Mesenchymal stem cell (in vitro differentiated cells and primary cell): ENCODE results near the gene TVP23A.
"Not testable (repeated sequence)": the region's sequence is repeated elsewhere in the genome, so short reads cannot be mapped to it uniquely, and the experiment has no call there.

Source experiments
- DNase-seq: peaks from one replicate; pipeline ENCODE4 v3.0.0-alpha.2; 2013
- H2AFZ ChIP-seq: one replicate; pipeline ENCODE4 v1.6.1; 2013; ENCODE audit warnings: low read depth, mild to moderate bottlenecking, control low read depth, inconsistent platforms, low read length, moderate library complexity
- H2AK5ac ChIP-seq: 2 replicates; pipeline ENCODE4 v1.6.1; 2013; ENCODE audit warnings: low read length, moderate library complexity, mild to moderate bottlenecking, inconsistent platforms; ENCODE audit not compliant: severe bottlenecking
- H2BK120ac ChIP-seq: one replicate; pipeline ENCODE4 v1.6.1; 2013; ENCODE audit warnings: low read depth, mild to moderate bottlenecking, inconsistent platforms, low read length, moderate library complexity
- H2BK12ac ChIP-seq, 2 experiments: one replicate each; pipeline ENCODE4 v1.6.1; 2013; ENCODE audit warnings: inconsistent platforms in 2 of 2, low read length in 2 of 2, mild to moderate bottlenecking in 2 of 2, moderate library complexity in 2 of 2, control low read depth in 1 of 2
- H2BK15ac ChIP-seq: one replicate; pipeline ENCODE4 v1.6.1; 2013; ENCODE audit warnings: mild to moderate bottlenecking, low read depth, inconsistent platforms; ENCODE audit not compliant: poor library complexity, severe bottlenecking
- H2BK5ac ChIP-seq: 2 replicates; pipeline ENCODE4 v1.6.1; 2013; ENCODE audit warnings: low read depth, mild to moderate bottlenecking, low read length, control low read depth, inconsistent platforms; ENCODE audit not compliant: poor library complexity, severe bottlenecking
- H3K14ac ChIP-seq, 2 experiments: one replicate each; pipeline ENCODE4 v1.6.1; 2013; ENCODE audit warnings: inconsistent platforms in 2 of 2, low read length in 2 of 2, control low read depth in 1 of 2, mild to moderate bottlenecking in 1 of 2, moderate library complexity in 1 of 2
- H3K18ac ChIP-seq, 2 experiments: one replicate each; pipeline ENCODE4 v1.6.1; 2013; ENCODE audit warnings: inconsistent platforms in 2 of 2, low read length in 2 of 2, control low read depth in 1 of 2, low read depth in 1 of 2, mild to moderate bottlenecking in 1 of 2
- H3K23ac ChIP-seq, 2 experiments: one replicate each; pipeline ENCODE4 v1.6.1; 2013; ENCODE audit warnings: inconsistent platforms in 2 of 2, low read length in 2 of 2, mild to moderate bottlenecking in 2 of 2, moderate library complexity in 2 of 2, control low read depth in 1 of 2
- H3K27ac ChIP-seq: 2 replicates; pipeline ENCODE4 v1.5.1; 2013; ENCODE audit warnings: mild to moderate bottlenecking, moderate library complexity, low read length, control low read depth, inconsistent platforms; ENCODE audit not compliant: poor library complexity, severe bottlenecking
- H3K27me3 ChIP-seq, 2 experiments: 2 replicates each; pipeline versions ENCODE4 v1.6.1 to v1.7.0; 2013; ENCODE audit warnings: low read length in 2 of 2, mild to moderate bottlenecking in 2 of 2, moderate library complexity in 2 of 2, control low read depth in 1 of 2, inconsistent platforms in 1 of 2; ENCODE audit not compliant: control insufficient read depth in 1 of 2, insufficient read depth in 1 of 2
- H3K36me3 ChIP-seq, 2 experiments: 2 replicates each; pipeline versions ENCODE4 v1.6.1 to v1.7.0; 2013; ENCODE audit warnings: low read length in 2 of 2, control low read depth in 1 of 2, inconsistent platforms in 1 of 2, low read depth in 1 of 2, mild to moderate bottlenecking in 1 of 2; ENCODE audit not compliant: insufficient read depth in 2 of 2, control insufficient read depth in 1 of 2
- H3K4ac ChIP-seq, 2 experiments: one replicate each; pipeline ENCODE4 v1.6.1; 2013; ENCODE audit warnings: inconsistent platforms in 2 of 2, low read length in 2 of 2, mild to moderate bottlenecking in 2 of 2, moderate library complexity in 2 of 2, control low read depth in 1 of 2, low read depth in 1 of 2
- H3K4me1 ChIP-seq: 2 replicates; pipeline ENCODE4 v1.6.1; 2013; ENCODE audit warnings: low read depth, low read length, control low read depth; ENCODE audit not compliant: control insufficient read depth, insufficient read depth
- H3K4me2 ChIP-seq: 2 replicates; pipeline ENCODE4 v1.6.1; 2013; ENCODE audit warnings: low read length, mild to moderate bottlenecking, inconsistent platforms; ENCODE audit not compliant: poor library complexity, severe bottlenecking
- H3K4me3 ChIP-seq, 2 experiments: 2 replicates each; pipeline versions ENCODE4 v1.5.1 to v1.7.0; 2013; ENCODE audit warnings: low read length in 2 of 2, mild to moderate bottlenecking in 2 of 2, control low read depth in 1 of 2, low read depth in 1 of 2; ENCODE audit not compliant: insufficient read depth in 1 of 2
- H3K79me1 ChIP-seq: replicated peaks from 2 replicates; pipeline ENCODE4 v1.6.1; 2013; ENCODE audit warnings: mild to moderate bottlenecking, control low read depth, low read length, inconsistent platforms; ENCODE audit not compliant: poor library complexity, severe bottlenecking
- H3K9ac ChIP-seq: 2 replicates; pipeline ENCODE4 v1.7.0; 2013; ENCODE audit warnings: mild to moderate bottlenecking, low read length, moderate library complexity
- H3K9me3 ChIP-seq: 2 replicates; pipeline ENCODE4 v1.7.0; 2013; ENCODE audit warnings: mild to moderate bottlenecking, low read length; ENCODE audit not compliant: control insufficient read depth
- H4K8ac ChIP-seq: one replicate; pipeline ENCODE4 v1.6.1; 2013; ENCODE audit warnings: inconsistent platforms, mild to moderate bottlenecking, low read length, moderate library complexity
- H4K91ac ChIP-seq: one replicate; pipeline ENCODE4 v1.6.1; 2013; ENCODE audit warnings: mild to moderate bottlenecking, low read length, inconsistent platforms
- WGBS: methylation state at CpG from one replicate; pipeline ENCODE4 v1.1.7; 2013; ENCODE audit warnings: mixed read lengths; 5-methylcytosine and 5-hydroxymethylcytosine counted together

Gene TVP23A

DNA sequence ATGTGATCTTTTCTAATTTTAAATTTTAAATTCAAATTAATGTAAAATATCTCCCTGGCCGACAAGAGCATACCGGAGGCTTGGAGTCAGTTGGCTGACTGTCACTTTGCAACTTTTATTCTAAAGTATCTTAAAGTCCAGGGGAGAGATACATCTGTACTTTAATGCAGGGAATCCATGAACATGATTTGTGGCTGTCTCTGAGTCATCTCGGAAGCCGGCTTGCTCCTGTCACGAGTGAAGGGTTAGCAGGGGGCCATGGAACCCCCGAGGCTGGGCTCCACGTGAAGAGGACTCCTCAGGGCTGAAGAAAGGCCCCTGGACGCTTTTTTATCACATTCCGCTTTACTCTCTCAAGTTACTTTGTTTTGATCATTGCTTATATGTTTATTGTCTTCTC, 13.3 kb downstream of the TVP23A start:
- Histone ChIP-seq H2BK120ac (no peak overlapping the region), H2BK15ac (no peak overlapping the region), H3K4me1 (no peaks in the 10 kb centered on the region), H2AFZ (no peak overlapping the region), H3K14ac (no peak overlapping the region), H3K36me3 (no peaks in the 10 kb centered on the region), H3K4me2 (no peak overlapping the region), H3K9me3 (no peaks in the 10 kb centered on the region), H3K27ac (no peak overlapping the region), H3K4ac (no peak overlapping the region), H2AK5ac (no peak overlapping the region), H3K79me1 (no peaks in the 10 kb centered on the region), H2BK5ac (no peak overlapping the region), H3K23ac (no peak overlapping the region), H3K4me3 (no peak overlapping the region), H2BK12ac (no peak overlapping the region), H3K18ac (no peak overlapping the region), H3K27me3 (peaks cover 5 to 16% of the 10 kb centered on the region in 2 experiments), H4K8ac (no peak overlapping the region), H3K9ac (no peak overlapping the region), H4K91ac (no peak overlapping the region)
- DNase-seq, result no peak
- WGBS, result 55% methylated on average over 7 of the region's 9 CpGs

DNA sequence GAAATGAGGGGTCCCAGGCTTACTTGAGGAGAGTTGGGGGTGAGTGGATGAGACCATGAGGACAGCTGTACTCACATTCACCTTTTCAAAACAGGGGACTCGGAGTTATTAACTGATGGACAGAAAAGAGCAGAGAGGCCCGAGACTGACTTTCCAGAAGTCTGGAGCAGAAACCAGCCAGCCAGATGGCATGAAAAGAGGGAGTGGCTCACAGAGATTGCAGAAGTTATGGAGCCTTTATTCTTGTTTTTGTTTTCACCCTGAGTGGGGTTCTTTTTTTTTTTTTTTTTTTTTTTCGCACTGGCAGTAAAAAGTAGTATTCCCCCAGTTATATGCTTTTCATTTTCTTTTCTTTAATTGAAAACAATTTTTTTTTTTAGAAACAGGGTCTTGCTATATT, 18.9 kb downstream of the TVP23A start:
- no peak overlapping the region for H3K4ac ChIP-seq
- 89% methylated on average over 2 of the region's 3 CpGs for WGBS
- H2AFZ ChIP-seq, result no peak overlapping the region
- H2BK120ac ChIP-seq, result no peak overlapping the region
- no peak overlapping the region for H4K8ac ChIP-seq
- no peaks in the 10 kb centered on the region for H3K79me1 ChIP-seq
- no peak overlapping the region for H4K91ac ChIP-seq
- peaks cover 4% of the 10 kb centered on the region for H3K9me3 ChIP-seq
- H2BK15ac ChIP-seq, result no peak overlapping the region
- H3K23ac ChIP-seq, result no peak overlapping the region
- H3K27me3 ChIP-seq, result peaks cover 0 to 2% of the 10 kb centered on the region in 2 experiments
- no peaks in the 10 kb centered on the region for H3K4me1 ChIP-seq
- no peak overlapping the region for H3K14ac ChIP-seq
- H3K9ac ChIP-seq, result no peak overlapping the region
- H3K18ac ChIP-seq, result no peak overlapping the region
- no peaks in the 10 kb centered on the region for H3K36me3 ChIP-seq
- H2BK12ac ChIP-seq, result no peak overlapping the region
- H3K4me2 ChIP-seq, result no peak overlapping the region
- DNase-seq, result no peak
- no peak overlapping the region for H2AK5ac ChIP-seq
- no peak overlapping the region for H2BK5ac ChIP-seq
- H3K27ac ChIP-seq, result no peak overlapping the region
- H3K4me3 ChIP-seq, result no peak overlapping the region

DNA sequence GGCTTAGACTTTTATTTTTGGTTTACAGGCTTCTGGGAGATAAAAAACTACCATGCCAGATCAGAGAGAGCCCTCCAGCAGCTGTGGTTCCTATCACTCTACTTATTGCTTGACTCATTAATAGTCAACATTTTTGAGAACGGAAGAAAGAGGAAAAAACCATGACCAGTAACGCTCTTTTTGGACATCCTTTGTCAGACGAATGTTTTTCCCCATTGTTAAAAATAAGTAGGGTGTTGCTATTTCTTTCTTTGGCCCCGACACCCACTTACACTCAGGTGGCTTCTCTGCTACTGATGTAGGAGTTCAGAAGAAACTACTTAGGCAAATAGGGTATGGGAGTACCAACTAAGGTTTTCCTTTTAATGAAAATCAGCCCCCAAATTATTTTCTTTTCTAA, 27.5 kb downstream of the TVP23A start:
- Histone ChIP-seq H2AK5ac (no peak overlapping the region), H2BK15ac (no peak overlapping the region), H3K79me1 (no peaks in the 10 kb centered on the region), H2BK120ac (no peak overlapping the region), H3K4me1 (no peaks in the 10 kb centered on the region), H3K4me3 (no peak overlapping the region), H3K4me2 (no peak overlapping the region), H2AFZ (no peak overlapping the region), H3K9ac (no peak overlapping the region), H3K18ac (no peak overlapping the region), H3K36me3 (no peaks in the 10 kb centered on the region), H3K23ac (no peak overlapping the region), H3K14ac (no peak overlapping the region), H2BK5ac (no peak overlapping the region), H4K8ac (no peak overlapping the region), H3K9me3 (no peaks in the 10 kb centered on the region), H3K27me3 (peaks cover 0 to 10% of the 10 kb centered on the region in 2 experiments), H3K27ac (no peak overlapping the region), H4K91ac (no peak overlapping the region), H3K4ac (no peak overlapping the region), H2BK12ac (no peak overlapping the region)
- WGBS, result no CpG with 5 or more reads among the region's 4 CpGs
- DNase-seq, result no peak

DNA sequence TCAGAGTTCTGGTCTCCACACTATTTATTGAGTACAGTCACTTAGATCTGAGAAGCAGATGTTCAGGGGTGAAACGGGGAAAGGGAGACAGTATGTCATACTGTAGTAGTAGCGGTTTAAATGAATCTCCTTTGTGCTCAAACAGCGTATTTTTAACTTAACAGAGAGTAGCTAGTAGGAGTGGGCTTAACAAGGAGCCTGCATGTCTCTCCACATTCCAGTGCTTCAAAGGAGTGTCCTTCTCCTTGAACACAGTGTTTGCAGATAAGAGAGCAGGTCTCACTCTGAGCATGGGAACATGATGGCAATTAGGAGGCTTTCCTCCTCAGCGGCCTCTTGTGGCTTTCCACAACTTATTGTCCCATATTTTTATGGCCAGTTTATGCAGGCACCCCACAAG, 30.0 kb downstream of the TVP23A start:
- H2BK120ac ChIP-seq, H3K27ac ChIP-seq, H3K23ac ChIP-seq, H2AK5ac ChIP-seq, H3K4me2 ChIP-seq, H2BK15ac ChIP-seq, H3K18ac ChIP-seq, H3K27me3 ChIP-seq, DNase-seq, H3K4me3 ChIP-seq, H2AFZ ChIP-seq, H3K79me1 ChIP-seq, H3K14ac ChIP-seq, H3K4ac ChIP-seq, H3K4me1 ChIP-seq, H4K91ac ChIP-seq, H4K8ac ChIP-seq, H3K36me3 ChIP-seq, H3K9ac ChIP-seq, H2BK5ac ChIP-seq, H3K9me3 ChIP-seq, H2BK12ac ChIP-seq: not testable (repeated sequence)
- 82% methylated on average over 4 of the region's 4 CpGs for WGBS
